Gastroesophageal sphincter (tissue), 4 donors: ENCODE measurements around the gene VPS13C. TPM values are rescaled to one million over a fixed set of nuclear protein-coding genes. Genes with fewer than 3 reads are reported as not detected.

ENCODE experiments used
- ATAC-seq: fragments of 150-250 bp; one replicate; pipeline ENCODE4 v1.9.1; 2016; ENCODE audit warnings: mild to moderate bottlenecking, moderate library complexity
- H3K27ac ChIP-seq, 4 donors: fragments of 200-600 bp; sonication (generic) in 3 of 4; 1 replicate in 3 of 4; 2 replicates in 1 of 4; pipeline ENCODE4 v1.5.1; 2016 to 2019
- H3K27me3 ChIP-seq: fragments of 200-600 bp; sonication (generic); one replicate; pipeline ENCODE4 v1.5.1; 2019
- H3K36me3 ChIP-seq, 2 donors: fragments of 200-600 bp; sonication (generic); one replicate each; pipeline ENCODE4 v1.5.1; 2019; ENCODE audit warnings: control low read depth in 1 of 2
- H3K4me1 ChIP-seq, 3 donors: fragments of 200-600 bp; sonication (generic); 1 replicate in 2 of 3; 2 replicates in 1 of 3; pipeline ENCODE4 v1.5.1; 2016 to 2019; ENCODE audit warnings: control low read depth in 2 of 3
- H3K4me3 ChIP-seq, 2 donors: fragments of 200-600 bp; sonication (generic); one replicate each; pipeline ENCODE4 v1.5.1; 2019; ENCODE audit warnings: mild to moderate bottlenecking in 1 of 2, moderate library complexity in 1 of 2
- H3K9me3 ChIP-seq, 3 donors: fragments of 200-600 bp; sonication (generic); one replicate each; pipeline ENCODE4 v1.5.1; 2017 to 2019; ENCODE audit warnings: control low read depth in 2 of 3
- EP300 ChIP-seq: sonication (generic); formaldehyde crosslinking; IDR thresholded peaks from one replicate; pipeline ENCODE4 v1.6.1; 2017; ENCODE audit warnings: antibody characterized with exemption, mild to moderate bottlenecking
- POLR2A ChIP-seq, 2 donors: fragments of 450-650 bp; IDR thresholded peaks; one replicate each; pipeline ENCODE4 v1.6.1; 2017; ENCODE audit warnings: antibody characterized with exemption in 2 of 2, mild to moderate bottlenecking in 2 of 2, moderate library complexity in 1 of 2
- POLR2AphosphoS5 ChIP-seq: sonication (generic); formaldehyde crosslinking; IDR thresholded peaks from one replicate; pipeline ENCODE4 v1.6.1; 2017; ENCODE audit warnings: antibody characterized with exemption
- WGBS, 2 donors: methylation state at CpG; one replicate each; pipeline ENCODE4 v1.1.5; 2018; ENCODE audit warnings: low coverage in 1 of 2; 5-methylcytosine and 5-hydroxymethylcytosine counted together
- total RNA-seq, 4 donors: library from RNA; depleted of rRNA; stranded (reverse); fragments of >200 nt; gene quantifications; one replicate each; pipeline ENCODE4 v1.1.0, GENCODE V29; 2016
- TF ChIP-seq, protein P1 (sequence below), 4 experiments: fragments of 200-600 bp in 2 of 4; fragments of 450-650 bp in 2 of 4; sonication (generic) in 1 of 4; IDR thresholded peaks; one replicate each; pipeline ENCODE4 v1.5.1; 2017 to 2019; ENCODE audit warnings: antibody characterized with exemption in 4 of 4, mild to moderate bottlenecking in 2 of 4, moderate library complexity in 2 of 4

The VPS13C gene
- total RNA-seq, 4 donors from 2014 or later, result 62.2 to 108 (median 83.4) TPM

DNA sequence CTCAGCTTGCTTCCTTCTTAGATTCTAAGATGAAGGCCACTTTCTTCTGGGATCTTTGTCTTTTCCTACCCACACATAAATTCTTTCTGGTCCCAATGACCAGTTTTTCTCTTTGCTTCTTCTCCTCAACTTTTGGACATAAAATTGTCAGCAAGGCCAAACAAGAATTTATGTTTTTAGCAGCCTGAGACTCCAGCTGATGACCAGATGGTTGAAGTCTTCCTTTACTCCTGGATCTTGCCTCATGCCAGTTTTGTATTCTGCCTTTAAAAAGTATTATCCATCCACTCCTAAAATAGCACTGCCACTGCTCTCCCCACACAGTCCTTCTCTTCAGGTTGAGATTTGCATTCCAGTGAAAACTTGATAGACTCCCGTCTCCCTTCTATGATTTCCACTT is 236.0 kb downstream of the VPS13C start:
- 86% methylated on average over 1 of the region's 1 CpG; no CpG with 5 or more reads in 1 of the 2 donors for WGBS, 2 donors
- H3K27ac ChIP-seq, result no peak overlapping the region
- TF ChIP-seq EP300 (no peak), POLR2AphosphoS5 (no peak), POLR2A (IDR thresholded peaks at IDR 0.05) (no peak)
- TF ChIP-seq, protein P1, sequence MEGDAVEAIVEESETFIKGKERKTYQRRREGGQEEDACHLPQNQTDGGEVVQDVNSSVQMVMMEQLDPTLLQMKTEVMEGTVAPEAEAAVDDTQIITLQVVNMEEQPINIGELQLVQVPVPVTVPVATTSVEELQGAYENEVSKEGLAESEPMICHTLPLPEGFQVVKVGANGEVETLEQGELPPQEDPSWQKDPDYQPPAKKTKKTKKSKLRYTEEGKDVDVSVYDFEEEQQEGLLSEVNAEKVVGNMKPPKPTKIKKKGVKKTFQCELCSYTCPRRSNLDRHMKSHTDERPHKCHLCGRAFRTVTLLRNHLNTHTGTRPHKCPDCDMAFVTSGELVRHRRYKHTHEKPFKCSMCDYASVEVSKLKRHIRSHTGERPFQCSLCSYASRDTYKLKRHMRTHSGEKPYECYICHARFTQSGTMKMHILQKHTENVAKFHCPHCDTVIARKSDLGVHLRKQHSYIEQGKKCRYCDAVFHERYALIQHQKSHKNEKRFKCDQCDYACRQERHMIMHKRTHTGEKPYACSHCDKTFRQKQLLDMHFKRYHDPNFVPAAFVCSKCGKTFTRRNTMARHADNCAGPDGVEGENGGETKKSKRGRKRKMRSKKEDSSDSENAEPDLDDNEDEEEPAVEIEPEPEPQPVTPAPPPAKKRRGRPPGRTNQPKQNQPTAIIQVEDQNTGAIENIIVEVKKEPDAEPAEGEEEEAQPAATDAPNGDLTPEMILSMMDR (IDR thresholded peaks at IDR 0.05), result no peak
- H3K4me1 ChIP-seq, result no peaks in the 10 kb centered on the region
- no peaks in the 10 kb centered on the region for H3K36me3 ChIP-seq
- peaks cover 12% of the 10 kb centered on the region for H3K27me3 ChIP-seq
- H3K4me3 ChIP-seq, result no peak overlapping the region
- H3K9me3 ChIP-seq, result no peaks in the 10 kb centered on the region
- ATAC-seq, result no peak

DNA sequence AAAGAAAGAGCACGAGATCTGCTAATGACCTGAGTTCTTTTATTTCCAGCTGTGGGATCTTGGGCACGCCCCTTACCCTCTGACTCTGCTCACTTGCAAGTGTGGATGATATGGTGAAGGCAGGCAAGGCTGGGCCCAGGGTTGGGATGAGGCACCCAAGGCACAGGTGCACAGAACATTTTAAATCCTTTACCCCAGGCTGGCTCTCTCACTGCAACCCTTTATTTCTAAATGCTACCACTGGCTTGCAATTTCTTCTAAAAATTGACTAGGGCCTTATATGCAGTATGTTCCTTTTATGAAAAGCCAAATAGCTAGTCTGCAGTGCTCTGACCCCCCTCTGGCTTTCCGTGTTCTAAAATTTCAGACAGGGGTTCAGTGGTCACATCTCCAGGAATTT is 237.7 kb downstream of the VPS13C start:
- H3K4me3 ChIP-seq, result no peak overlapping the region
- H3K36me3 ChIP-seq, result no peaks in the 10 kb centered on the region
- no peaks in the 10 kb centered on the region for H3K4me1 ChIP-seq
- 77 to 93% methylated on average over 2 to 3 of the region's 3 CpGs for WGBS, 2 donors
- peaks cover 13% of the 10 kb centered on the region for H3K27me3 ChIP-seq
- ATAC-seq, result no peak
- no peak overlapping the region for H3K27ac ChIP-seq
- no peaks in the 10 kb centered on the region for H3K9me3 ChIP-seq
- TF ChIP-seq, protein P1 (IDR thresholded peaks at IDR 0.05), result no peak
- TF ChIP-seq POLR2AphosphoS5, result no peak
- TF ChIP-seq EP300, result no peak
- no peak for TF ChIP-seq POLR2A (IDR thresholded peaks at IDR 0.05)

DNA sequence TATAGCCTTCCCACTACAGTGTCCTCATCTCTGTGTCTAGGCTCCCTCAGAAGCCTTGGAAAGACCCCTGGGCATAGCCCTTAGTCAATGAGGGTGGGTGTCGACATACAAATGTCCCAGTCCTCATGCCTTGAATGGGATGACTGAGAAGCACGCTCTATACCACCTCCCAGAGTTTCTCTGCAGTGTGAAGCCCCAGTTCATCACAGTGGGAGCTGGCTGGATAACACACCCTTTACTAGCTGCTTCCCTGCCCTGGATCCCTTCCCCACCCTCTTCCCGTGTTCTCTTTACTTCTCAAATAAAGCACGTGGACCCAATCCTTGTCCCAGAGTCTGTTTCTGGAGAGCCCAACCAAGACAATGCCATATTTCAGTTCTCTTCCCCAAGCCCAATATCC is 239.3 kb downstream of the VPS13C start:
- H3K4me1 ChIP-seq, result no peaks in the 10 kb centered on the region
- peaks cover 13% of the 10 kb centered on the region for H3K27me3 ChIP-seq
- no peak overlapping the region for H3K4me3 ChIP-seq
- no peak overlapping the region for H3K27ac ChIP-seq
- H3K9me3 ChIP-seq, result no peaks in the 10 kb centered on the region
- no peak for ATAC-seq
- no peaks in the 10 kb centered on the region for H3K36me3 ChIP-seq
- TF ChIP-seq, protein P1 (IDR thresholded peaks at IDR 0.05), result no peak
- TF ChIP-seq EP300, result no peak
- TF ChIP-seq POLR2AphosphoS5, result no peak
- 78 to 92% methylated on average over 2 to 4 of the region's 4 CpGs for WGBS, 2 donors

DNA sequence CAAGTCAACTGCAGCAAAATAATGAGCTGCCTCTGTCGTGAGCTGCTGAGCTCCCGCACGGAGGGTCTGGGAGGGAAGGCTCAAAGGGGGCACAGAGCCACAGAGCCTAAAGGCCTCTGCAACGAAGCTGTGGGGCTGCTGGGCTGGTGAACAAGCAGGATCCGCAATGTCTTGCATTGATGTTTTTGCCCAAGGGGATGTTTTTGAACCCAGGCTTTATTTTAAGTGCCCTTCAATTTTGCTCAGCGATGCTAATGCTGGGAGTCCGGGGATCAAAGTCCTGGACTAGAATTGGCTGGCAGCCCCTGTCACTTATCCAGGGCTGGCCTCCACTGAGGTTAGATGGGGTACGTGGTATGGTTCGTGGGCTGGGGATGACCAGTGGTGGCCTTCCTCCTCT is 240.0 kb downstream of the VPS13C start:
- ATAC-seq, result no peak
- Histone ChIP-seq H3K27ac (no peak overlapping the region), H3K9me3 (no peaks in the 10 kb centered on the region), H3K4me3 (no peak overlapping the region), H3K36me3 (no peaks in the 10 kb centered on the region), H3K27me3 (peaks cover 16% of the 10 kb centered on the region), H3K4me1 (no peaks in the 10 kb centered on the region)
- TF ChIP-seq, protein P1 (IDR thresholded peaks at IDR 0.05), result no peak
- no peak for TF ChIP-seq POLR2AphosphoS5
- TF ChIP-seq EP300, result no peak
- TF ChIP-seq POLR2A (IDR thresholded peaks at IDR 0.05), result no peak
- 72 to 100% methylated on average over 1 to 4 of the region's 9 CpGs for WGBS, 2 donors

DNA sequence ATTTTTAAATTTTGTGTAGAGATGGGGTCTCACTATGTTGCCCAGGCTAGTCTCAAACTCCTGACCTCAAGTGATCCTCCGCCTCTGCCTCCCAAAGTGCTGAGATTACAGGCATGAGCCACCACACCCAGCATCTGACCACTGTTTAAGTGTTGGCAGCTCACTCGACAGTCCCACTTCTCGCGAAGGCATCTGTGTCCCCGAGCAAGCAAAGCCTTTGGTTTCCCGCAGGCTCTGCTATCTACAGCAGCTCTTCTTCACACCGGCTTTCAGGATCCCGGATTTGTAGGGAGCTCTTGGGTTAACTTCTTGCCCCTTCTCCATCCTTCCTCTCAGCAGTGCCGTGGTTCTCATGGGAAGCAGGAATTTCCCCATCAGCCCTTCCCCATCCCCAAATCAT is 240.9 kb downstream of the VPS13C start:
- no peak for ATAC-seq
- no peak overlapping the region for H3K4me3 ChIP-seq
- H3K9me3 ChIP-seq, result no peaks in the 10 kb centered on the region
- no peak overlapping the region for H3K27ac ChIP-seq
- 79 to 91% methylated on average over 7 of the region's 9 CpGs for WGBS, 2 donors
- no peaks in the 10 kb centered on the region for H3K36me3 ChIP-seq
- no peaks in the 10 kb centered on the region for H3K4me1 ChIP-seq
- peaks cover 16% of the 10 kb centered on the region for H3K27me3 ChIP-seq
- TF ChIP-seq POLR2AphosphoS5, result no peak
- no peak for TF ChIP-seq POLR2A (IDR thresholded peaks at IDR 0.05)
- no peak for TF ChIP-seq EP300
- TF ChIP-seq, protein P1 (IDR thresholded peaks at IDR 0.05), result no peak
